Spleen (tissue), 7 donors: ENCODE results near the gene IFT52.

Source experiments
- CTCF ChIP-seq, 11 experiments: fragments of 200-600 bp in 7 of 11; fragments of 450-650 bp in 4 of 11; sonication (generic) in 4 of 11; IDR thresholded peaks in 8 of 11; conservative IDR thresholded peaks in 3 of 11; 1 replicate in 7 of 11; 2 replicates in 4 of 11; pipeline versions ENCODE4 v1.4.0 to v1.8.0; 2016 to 2021; ENCODE audit warnings: antibody characterized with exemption in 11 of 11, inconsistent platforms in 4 of 11, mild to moderate bottlenecking in 1 of 11
- POLR2A ChIP-seq, 3 donors: fragments of 450-650 bp; IDR thresholded peaks; one replicate each; pipeline ENCODE4 v1.5.1; 2017; ENCODE audit warnings: antibody characterized with exemption in 3 of 3, mild to moderate bottlenecking in 1 of 3
- donor health status: DM: no; HTN: no; CAD: no; lungs with moderate emphysema.
- donor health status: DM: no; HTN: no; CAD: no.
- donor health status: DM: no; HTN: no; CAD: no.

- TF ChIP-seq CTCF (IDR thresholded peaks at IDR 0.05 in 8 of 11, conservative IDR thresholded peaks at IDR 0.05 in 3 of 11) (no peak), POLR2A (IDR thresholded peaks at IDR 0.05) (no peak)
Observed at GRCh38 chr20:43695571-43695970, 104.8 kb downstream of the IFT52 start.
